ENCODE data around the gene NADK.
"Not testable (repeated sequence)": the region's sequence is repeated elsewhere in the genome, so short reads cannot be mapped to it uniquely, and the experiment has no call there.

NADK gene

GRCh38 chr1:1742529-1742928 is 35.7 kb downstream of the NADK start:
- not testable (repeated sequence) for DNase-seq

GRCh38 chr1:1741013-1741412 is 37.3 kb downstream of the NADK start:
- DNase-seq, result not testable (repeated sequence)

- not testable (repeated sequence) for DNase-seq
Measured at GRCh38 chr1:1738799-1739337, 39.4 kb downstream of the NADK start.

- DNase-seq, result not testable (repeated sequence)
Measured at GRCh38 chr1:1737675-1738590, 40.3 kb downstream of the NADK start.

- DNase-seq, result no peak
Measured at GRCh38 chr1:1732381-1732780, 45.9 kb downstream of the NADK start.

GRCh38 chr1:1730870-1731269 is 47.4 kb downstream of the NADK start:
- DNase-seq, result no peak

GRCh38 chr1:1730230-1730629 is 48.0 kb downstream of the NADK start:
- DNase-seq, result not testable (repeated sequence)

- not testable (repeated sequence) for DNase-seq
Measured at GRCh38 chr1:1729116-1729816, 49.0 kb downstream of the NADK start.

GRCh38 chr1:1728308-1729005 is 49.8 kb downstream of the NADK start:
- not testable (repeated sequence) for DNase-seq

- not testable (repeated sequence) for DNase-seq
Measured at GRCh38 chr1:1727131-1727651, 51.1 kb downstream of the NADK start.

GRCh38 chr1:1726088-1726487 is 52.2 kb downstream of the NADK start:
- not testable (repeated sequence) for DNase-seq

- peak; percentile 98 for DNase-seq
Measured at GRCh38 chr1:1724035-1724864, 54.0 kb downstream of the NADK start, which contains the start of gene CDK11A. Gene CDK11A (minus strand): TSS chr1:1724357. CDS start chr1:1722818, 1,539 bp downstream.

GRCh38 chr1:1721201-1721600 is 57.1 kb downstream of the NADK start:
- DNase-seq, result no peak

GRCh38 chr1:1715109-1715883 is 63.0 kb downstream of the NADK start:
- DNase-seq, result not testable (repeated sequence)

- not testable (repeated sequence) for DNase-seq
Measured at GRCh38 chr1:1707897-1708296, 70.4 kb downstream of the NADK start.

- DNase-seq, result not testable (repeated sequence)
Measured at GRCh38 chr1:1707241-1707640, 71.0 kb downstream of the NADK start.

GRCh38 chr1:1705623-1706022 is 72.6 kb downstream of the NADK start:
- DNase-seq, result not testable (repeated sequence)

- not testable (repeated sequence) for DNase-seq
Measured at GRCh38 chr1:1704284-1704957, 73.8 kb downstream of the NADK start.

GRCh38 chr1:1703796-1704195 is 74.5 kb downstream of the NADK start:
- no peak for DNase-seq

GRCh38 chr1:1702506-1702905 is 75.8 kb downstream of the NADK start:
- DNase-seq, result not testable (repeated sequence)

All from NCI-H2171 treated with DMSO at 0.1 percent for 48 hours (cell line).